ENCODE data around the gene ATCAY.
"Not testable (repeated sequence)": the region's sequence is repeated elsewhere in the genome, so short reads cannot be mapped to it uniquely, and the experiment has no call there.

ATCAY gene

DNA sequence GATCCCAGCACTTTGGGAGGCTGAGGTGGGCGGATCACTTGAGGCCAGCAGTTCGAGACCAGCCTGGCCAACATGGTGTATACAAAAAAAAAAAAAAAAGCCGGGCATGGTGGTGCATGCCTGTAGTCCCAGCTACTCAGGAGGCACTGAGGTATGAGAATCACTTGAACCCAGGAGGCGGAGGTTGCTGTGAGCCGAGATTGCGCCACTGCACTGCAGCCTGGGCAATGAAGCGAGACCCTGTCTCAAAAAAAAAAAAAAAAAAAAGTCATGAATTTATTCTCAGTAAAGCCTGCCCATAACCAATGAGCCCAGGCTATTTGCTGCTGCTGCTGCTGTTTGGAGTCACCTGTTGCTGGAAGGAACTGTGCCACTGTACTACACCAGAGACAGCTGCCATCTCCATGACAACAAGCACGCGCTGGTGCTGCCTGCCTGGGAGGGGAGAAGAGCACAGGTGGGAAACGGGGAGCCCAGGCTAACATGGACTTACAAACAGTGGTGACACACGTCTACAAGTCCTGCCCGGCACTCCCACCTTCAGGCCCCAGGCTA is 23.0 kb upstream of the ATCAY start:
- DNase-seq: no peak

DNA sequence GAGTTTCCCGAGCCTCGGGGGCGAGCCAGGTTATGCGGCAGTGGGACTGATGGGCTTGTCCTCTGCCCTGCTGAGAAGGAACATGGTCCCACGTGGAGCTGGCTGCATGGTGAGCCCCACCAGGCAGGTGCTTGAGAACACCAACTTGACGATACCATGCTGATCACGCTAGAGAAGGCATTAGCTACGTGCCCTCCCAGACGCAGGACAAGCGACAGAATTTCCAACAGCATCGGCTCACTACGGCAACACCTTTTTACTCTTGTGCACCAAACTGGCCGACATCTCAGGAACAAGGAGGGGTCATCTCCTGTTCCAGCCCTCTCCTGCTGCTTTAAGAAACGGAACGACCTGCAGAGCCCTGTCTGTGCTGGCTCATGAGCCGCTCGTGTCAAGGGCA is 20.0 kb upstream of the ATCAY start:
- no peak for DNase-seq

DNA sequence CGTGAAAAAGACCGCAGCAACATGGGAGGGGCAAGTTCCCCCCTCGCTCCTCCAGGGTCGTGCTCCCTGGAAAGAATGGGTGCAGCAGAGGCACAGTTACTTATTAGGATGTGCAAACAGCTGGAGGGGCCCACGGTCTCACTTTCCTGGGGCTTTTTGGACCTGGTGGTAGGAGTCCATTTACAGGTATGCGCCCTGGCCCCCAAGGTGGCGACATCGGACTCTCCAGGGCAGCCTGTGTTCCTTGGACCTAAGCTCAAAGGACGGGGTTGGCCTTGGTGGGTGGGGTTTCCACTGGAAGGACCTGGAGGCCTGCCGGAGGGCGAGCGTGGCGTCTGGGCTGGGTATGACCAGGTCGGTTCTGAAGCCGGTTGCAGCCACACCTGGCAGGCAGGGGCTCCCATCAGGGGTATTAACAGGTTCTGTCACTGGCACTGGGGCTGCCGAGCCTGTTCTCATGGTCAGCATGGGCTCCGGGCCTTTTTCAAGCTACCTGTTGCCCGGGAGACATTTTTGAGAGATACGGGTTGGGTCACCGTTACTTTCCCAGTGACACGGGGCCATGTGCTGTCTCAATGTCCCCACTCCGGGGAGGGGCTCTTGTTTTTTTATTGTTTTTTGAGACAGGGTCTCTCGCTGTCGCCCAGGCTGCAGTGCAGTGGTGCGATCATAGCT is 17.5 kb upstream of the ATCAY start:
- no peak for DNase-seq

DNA sequence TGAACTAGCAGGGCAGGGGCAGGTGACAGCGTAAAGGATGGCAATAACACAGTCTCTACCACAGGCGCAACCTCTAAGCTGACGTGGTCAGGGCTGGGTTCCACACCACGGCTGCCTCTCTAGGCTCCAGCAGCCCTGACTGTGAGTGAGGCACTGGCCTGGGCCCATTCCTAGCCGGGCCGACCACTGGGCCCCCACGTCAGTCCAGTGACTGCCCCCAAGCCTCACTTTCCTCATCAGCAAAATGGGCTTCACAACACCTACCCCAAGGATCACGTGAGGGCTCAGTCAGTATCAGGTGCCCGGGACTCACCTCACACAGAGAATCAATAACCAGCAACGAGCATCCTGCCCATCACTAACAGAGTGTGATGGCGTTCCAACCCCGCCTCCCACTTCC is 16.8 kb upstream of the ATCAY start:
- DNase-seq: no peak

DNA sequence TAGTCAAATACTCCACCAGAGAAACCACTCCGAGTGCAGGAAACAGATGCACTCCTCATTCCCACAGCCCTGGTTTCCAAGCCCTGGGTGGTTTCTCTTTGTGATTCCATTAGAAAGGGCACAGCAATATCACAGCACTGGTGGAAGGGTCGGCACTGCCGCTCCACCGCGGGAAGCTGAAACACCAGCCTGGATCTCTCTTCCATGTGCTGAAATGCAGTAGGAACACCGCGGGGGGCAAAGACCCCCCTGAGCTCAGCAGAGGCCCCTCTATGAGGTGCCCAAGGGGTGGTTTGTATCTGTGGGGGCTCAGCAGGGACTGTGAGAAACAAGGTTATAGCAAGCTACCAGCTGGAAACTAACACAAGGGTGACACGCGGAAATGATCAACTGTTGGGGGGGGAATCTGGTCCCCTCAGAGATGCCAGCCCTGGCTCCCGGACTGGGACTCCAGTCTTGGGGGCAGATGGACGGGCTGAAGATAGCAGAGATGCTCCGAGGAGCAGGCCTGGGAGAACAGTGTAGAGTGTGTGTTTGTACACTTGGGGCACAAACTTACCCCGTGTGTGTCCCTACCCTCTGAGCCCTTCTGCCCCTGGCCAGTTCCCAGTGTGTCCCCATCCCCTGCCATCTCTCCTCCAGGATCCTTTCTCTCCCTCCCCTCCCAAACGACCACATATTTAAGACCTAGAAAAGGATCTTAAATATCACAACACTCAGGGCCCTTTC is 13.4 kb upstream of the ATCAY start:
- no peak for DNase-seq

DNA sequence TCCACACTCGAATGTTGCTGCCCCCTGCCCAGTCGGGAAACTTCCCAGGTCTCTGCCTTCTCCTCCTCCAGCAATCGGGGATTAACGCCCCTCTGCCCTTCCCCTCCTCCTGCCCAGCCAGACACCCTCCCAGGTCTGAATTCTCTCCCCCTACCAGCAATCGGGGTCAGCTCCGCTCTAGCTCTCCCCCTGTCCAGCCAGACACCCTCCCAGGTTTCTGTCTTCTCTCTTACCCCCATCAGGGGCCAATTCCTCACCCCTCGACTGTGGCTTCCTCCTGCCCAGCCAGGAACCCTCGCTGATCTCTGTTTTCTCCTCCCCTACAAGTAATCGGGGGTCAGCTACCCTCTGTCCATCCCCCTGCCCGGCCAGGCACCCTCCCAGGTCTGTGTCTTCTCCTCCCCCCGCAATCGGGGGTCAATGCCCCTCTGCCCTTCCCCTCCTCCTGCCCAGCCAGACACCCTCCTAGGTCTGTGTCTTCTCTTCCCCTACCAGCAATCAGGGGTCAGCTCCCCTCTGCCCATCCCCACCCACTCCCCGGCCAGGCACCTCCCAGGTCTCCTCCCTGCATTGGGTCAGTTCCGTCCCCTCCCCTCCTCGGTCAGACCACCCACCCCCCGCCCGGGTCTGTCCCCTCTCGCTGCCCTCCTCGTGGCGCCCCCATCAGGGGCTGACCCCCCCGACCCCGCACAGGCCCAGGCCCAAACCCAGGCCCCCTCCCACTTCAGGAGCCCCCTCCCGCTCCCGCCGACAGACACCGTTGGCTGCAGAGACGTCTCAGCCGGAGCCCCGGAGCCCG is 12.3 kb upstream of the ATCAY start:
- no peak for DNase-seq

DNA sequence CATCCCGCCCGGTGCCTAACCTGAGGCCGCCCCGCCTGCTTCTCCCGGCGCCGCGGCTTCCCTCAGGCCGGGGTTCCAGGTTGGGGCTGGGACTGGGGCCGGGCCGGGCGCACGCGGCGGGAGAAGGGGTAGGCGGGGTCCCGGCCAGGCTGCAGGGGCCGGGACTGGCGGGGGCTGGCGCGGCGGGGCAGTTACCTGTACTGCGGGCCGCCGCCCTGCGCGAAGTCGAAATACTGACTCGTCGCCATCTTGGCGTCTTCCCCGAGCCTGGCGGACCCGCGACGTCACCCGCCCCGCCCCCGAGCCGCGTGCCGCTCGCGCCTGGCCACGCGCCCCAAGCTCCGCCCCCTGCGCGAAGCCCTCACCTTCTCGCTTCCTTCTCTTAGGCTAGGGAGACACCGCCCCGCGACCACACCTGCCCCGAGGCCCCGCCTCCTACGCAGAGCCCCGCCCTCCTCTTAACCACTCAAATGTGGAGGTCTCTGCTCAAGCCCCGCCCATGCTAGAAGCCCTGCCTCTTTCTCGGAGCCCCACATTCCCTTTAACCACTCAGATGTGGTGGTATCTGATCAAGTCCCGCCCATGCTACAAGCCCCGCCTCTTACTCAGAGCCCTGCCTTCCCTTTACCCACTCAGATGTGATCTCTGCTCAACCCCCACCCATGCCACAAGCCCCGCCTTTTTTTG is 11.6 kb upstream of the ATCAY start, which contains the start of gene ZFR2:
Gene ZFR2, minus strand, starts transcription at position 269 of the 687 bp plus-strand sequence. Its CDS starts 21 bp downstream, at position 248.
- no peak for DNase-seq

DNA sequence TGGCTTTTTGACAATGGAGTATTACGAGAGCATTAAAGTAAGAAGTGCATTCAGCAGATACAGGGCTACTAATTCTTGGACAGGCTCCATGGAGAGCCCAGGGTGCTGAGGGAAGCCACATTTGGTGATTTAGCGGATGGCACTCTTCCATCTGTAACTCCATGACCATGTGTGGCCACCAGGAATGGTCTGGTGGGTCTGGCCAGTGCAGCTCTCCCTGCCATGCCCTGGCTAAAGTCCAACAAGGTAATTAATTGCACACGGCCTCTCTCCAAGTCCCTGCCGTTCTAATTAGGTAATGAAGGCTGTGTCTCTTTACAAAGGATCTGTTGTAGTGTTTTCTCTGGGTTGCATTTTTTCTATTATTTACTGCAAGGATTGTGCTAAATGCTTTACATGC is 7.3 kb upstream of the ATCAY start:
- no peak for DNase-seq

DNA sequence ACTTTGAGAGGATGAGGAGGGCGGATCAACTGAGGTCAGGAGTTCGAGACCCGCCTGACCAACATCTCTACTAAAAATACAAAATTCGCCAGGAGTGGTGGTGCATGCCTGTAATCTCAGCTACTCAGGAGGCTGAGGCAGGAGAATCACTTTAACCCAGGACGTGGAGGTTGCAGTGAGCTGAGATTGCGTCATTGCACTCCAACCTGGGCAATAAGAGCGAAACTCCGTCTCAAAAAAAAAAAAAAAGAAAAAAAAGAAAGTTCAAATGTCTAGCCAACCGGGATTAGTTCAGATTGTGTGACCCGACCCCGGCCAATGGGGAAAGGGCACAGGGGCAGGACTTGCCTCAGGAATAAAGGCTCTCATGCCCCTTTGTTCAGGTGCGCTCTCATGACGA is 5.8 kb upstream of the ATCAY start:
- DNase-seq: not testable (repeated sequence)

DNA sequence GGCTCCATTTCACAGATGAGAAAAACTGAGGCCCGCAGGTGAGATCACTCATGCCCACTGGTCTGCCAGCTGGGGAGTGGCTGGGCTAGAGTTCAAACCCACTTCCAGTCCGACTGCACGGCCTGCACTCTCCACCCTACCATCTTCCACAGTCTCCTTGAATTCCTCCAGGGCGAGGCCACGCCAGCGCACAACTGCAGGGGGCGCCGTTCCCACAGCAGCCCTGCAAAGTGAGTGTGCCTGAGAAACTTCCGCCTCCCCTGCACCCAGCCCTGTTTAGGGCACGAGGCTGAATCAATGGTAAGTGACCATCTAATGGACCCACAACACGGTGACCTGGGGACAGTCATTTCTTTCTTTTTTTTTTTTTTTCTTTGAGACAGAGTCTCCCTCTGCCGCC is 829 bp upstream of the ATCAY start:
- no peak for DNase-seq

DNA sequence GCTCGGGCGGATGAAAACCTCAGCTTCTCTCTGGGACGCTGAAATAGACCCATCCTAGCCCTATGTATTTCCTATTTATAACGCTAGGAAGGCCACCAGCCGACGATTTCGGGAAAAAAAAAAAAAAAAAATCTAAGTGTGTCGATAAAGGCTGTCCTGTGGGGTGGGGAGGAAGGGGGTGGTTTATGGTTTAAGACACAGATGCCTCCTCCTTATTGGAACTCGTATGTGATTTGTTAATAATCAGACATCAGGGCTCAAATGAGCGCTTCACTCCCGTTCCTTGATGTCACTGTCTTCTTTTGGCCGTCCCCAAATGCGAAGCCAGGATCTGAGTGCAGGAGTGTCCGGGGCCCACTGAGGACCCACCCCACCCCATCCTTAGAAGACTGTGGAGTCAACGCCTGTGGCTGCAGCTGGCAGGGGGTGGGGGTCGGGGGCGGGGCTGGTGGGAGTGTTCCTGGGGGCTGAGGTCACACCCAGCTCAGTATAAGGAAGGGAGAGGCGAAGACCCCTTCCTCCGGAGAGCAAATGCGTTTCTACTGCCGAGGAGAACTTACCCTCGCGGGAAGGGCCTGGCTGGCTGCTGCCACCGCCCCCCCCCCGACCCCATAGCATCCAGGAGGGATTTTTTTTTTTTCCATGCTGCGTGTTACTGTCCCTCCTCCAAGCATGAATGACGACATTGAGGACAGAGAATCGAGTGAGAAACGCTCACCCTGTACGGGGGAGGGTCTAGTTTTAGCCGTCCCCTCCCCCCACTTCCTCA is 971 bp downstream of the ATCAY start:
- no peak for DNase-seq

DNA sequence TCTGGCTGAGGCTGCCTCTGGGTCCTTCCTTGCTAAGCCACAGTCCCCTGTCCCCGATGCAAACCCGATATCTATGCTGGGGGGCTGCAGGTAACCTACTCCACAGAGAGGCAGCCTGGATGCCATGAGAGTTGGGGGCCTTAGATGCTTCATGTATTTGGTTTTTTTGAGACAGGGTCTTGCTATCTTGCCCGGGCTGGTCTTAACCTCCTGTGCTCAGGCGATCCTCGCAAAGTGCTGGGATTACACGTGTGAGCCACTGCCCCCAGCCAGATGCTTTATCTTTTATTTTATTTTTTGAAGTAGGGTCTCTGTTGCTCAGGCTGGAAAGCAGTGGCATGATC is 1.5 kb downstream of the ATCAY start:
- DNase-seq: no peak

DNA sequence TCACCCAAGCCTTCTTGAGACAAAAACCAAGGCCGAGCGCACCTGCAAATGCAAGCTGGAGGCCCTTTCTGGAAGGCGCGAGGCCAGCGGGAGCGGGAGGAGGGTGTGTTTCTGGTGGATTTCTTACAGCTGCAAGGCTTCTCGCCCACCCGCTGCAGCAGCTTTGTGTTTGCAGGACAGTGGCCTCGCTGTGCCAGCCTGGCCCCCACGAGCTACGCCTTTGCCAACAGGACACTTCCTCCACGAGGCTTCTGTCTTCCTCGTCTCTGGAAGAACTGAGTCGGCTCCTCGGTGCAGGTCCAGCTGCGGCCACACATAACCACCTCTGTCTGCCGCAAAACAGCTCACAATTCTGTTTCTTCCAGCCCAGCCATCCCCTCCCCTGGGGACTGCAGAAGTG is 10.1 kb downstream of the ATCAY start:
- no peak for DNase-seq

DNA sequence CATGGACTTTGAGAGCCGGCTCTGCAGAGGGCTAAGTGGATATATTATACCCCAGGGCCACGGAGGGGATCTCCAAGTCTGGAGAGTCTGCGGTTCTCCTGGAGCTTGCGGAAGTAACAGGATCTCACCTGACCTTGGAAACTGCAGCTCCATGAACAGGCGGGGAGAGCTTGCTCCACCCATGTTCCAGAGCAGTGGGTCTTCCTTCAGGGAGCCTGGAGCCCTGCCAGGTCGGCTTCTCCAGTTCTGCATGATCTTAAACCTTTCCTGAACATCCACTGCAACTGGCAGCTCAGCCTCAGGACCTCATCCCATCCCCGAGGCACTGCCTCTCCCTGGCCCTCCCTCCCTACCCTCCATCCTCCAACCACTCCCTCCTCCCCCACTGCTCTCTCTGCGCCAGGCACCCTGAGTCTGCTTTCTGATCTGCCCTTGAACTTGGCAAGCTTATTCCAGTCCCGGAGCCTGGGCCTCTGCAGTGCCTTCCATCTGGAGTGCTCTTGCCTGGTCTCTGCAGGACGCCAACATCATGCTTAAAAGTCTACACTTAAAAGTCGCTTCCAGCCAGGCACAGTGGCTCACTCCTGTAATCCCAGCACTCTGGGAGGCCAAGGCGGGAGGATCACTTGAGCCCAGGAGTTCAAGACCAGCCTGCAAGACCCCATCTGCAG is 13.2 kb downstream of the ATCAY start:
- no peak for DNase-seq

DNA sequence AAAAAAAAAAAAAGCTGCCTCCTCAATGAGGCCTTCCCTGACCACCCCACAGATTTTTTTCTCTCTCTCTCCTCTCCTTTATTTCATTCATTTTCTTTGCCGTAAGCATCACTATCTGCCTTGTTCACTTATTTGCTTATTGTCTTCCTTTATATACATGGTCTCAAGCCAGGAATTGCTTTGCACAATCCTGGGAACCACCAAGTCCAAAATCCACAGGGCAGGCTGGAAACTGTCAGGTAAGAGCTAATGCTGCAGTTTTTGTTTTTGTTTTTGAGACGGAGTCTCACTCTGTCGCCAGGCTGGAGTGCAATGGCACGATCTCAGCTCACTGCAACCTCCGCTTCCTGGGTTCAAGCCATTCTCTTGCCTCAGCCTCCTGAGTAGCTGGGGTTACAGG is 14.5 kb downstream of the ATCAY start:
- not testable (repeated sequence) for DNase-seq

DNA sequence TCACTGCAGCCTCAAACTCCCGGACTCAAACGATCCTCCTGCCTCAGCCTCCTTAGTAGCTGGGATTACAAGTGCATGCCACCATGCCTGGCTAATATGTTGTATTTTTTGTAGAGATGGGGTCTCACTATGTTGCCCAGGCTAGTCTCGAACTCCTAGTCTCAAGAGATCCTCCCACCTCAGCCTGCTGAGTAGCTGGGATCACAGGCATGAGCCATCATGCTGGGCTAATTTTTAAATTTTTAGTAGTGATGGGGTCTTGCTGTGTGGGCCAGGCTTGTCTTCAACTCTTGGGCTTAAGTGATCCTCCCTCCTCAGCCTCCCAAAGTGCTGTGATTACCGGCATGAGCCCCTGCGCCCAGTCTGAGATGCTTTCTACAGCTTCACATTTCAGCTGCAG is 15.3 kb downstream of the ATCAY start:
- DNase-seq: no peak

DNA sequence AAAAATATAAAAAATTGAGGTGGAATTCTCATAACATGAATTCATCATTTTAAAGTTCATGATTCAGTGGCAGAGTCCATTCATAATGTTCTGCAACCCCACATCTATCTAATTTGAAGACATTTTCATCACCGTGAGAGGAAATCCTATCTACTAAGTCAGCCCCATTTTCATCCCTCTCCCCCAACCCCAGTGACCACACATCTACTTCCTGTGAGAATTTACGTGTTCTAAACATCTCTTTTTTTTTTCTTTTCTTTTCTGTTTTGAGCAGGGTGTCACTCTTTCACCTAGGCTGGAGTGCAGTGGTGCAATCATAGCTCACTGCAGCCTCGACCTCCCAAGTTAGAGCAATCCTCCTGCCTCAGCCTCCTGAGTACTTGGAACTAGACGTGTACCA is 17.5 kb downstream of the ATCAY start:
- no peak for DNase-seq

DNA sequence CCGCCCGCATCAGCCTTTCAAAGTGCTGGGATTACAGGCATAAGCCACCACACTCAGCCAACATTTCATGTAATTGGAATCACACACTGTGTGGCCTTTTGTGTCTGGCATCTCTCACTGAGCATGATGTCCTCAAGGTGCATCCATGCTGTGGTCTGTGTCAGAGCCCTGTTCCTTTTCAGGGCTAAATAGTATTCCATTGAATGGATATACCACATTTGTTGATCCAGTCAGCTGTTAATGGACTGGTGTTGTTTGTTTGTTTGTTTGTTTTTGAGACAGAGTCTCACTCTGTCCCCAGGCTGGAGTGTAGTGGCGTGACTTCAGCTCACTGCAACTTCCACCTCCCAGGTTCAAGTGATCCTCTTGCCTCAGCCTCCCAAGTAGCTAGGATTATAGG is 17.9 kb downstream of the ATCAY start:
- no peak for DNase-seq

DNA sequence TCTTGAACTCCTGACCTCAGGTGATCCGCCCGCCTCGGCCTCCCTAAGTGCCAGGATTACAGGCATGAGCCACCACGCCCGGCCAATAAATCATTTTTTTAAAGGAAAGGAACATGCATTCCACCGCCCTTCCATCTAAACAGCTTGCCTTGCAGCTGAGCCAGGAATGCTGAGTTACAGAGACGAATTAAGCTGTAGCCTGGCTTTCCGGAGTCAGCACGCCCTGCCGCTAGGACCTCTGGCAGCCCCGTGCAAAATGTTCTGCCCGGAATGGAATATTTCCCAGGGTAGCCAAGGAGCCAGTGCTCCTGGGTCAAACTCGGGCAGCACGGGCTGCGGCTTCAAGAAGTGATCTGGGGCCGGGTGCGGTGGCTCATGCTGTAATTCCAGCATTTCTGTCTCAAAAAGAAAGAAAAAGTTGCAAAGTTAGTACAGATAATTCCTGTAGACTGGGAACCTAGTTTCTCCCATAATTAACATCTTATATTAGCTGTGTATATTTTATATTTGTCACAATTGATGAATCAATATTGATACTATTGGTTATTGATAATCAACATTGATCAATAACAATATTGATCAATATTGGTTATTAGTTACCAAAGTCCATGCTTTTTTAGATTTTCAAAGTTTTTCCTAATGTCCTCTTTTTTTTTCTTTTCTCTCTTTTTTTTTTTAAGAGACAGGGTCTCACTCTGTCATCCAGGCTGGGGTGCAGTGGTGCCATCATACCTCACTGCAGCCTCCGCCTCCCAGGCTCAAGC is 19.2 kb downstream of the ATCAY start:
- DNase-seq: no peak

DNA sequence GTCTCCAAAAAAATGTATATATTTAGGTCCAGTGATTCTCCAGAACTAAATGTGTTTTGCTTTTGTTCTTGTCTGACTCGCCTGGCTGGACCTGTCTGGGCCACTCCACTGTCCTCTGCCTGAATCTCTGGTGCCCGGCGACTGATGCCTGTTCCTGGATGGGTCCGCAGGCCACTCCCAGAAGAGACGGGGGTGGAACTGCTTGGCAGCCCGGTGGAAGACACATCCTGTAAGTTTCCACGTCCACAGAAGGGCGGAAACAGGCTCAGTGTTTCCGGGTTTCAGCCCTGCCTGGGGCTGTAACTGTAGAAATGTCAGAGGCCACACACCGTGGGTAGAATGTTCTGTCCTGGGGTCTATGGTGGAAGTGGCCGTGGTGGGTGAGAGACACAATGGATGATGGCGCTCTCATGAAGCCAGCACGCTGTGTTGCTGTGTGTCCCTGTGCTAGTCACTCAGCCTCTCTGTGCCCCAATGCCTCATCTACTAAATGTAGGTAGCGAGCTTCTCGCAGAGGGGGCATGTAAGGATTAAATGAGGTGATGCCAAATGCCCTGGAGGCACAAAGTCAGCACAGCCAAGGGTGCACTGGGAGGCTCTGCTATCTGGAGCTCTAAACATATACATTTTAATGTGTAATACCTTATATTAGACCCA is 22.0 kb downstream of the ATCAY start:
- DNase-seq: no peak
